GM23338 (cell line): ENCODE results near the gene ROR1. TPM values are rescaled to one million over a fixed set of nuclear protein-coding genes. Genes with fewer than 3 reads are reported as not detected.

ENCODE experiments used
- ATAC-seq: fragments of 200-7000 bp; cut with Tn5 transposase; 3 replicates; pipeline ENCODE4 v1.9.1; 2020
- DNase-seq: peaks from one replicate; pipeline ENCODE4 v3.0.0-alpha.2; 2015; ENCODE audit warnings: low spot score
- H2AFZ ChIP-seq: fragments of 200-600 bp; sonication (generic); 2 replicates; pipeline ENCODE4 v1.8.0; 2016; ENCODE audit warnings: antibody characterized with exemption, mild to moderate bottlenecking, moderate library complexity
- H3F3A ChIP-seq: fragments of 200-600 bp; sonication (generic); replicated peaks from 2 replicates; pipeline ENCODE4 v1.8.0; 2017; ENCODE audit warnings: antibody characterized with exemption, mixed run types, low read depth
- H3K27ac ChIP-seq: fragments of 200-600 bp; sonication (generic); 2 replicates; pipeline ENCODE4 v1.6.1; 2016; ENCODE audit warnings: low read depth
- H3K27me3 ChIP-seq: fragments of 200-600 bp; sonication (generic); 2 replicates; pipeline ENCODE4 v1.8.0; 2016; ENCODE audit warnings: mild to moderate bottlenecking, mixed run types, moderate library complexity; ENCODE audit not compliant: insufficient read depth
- H3K36me3 ChIP-seq: fragments of 200-600 bp; sonication (generic); 2 replicates; pipeline ENCODE4 v1.8.0; 2016; ENCODE audit warnings: mild to moderate bottlenecking; ENCODE audit not compliant: insufficient read depth
- H3K4me1 ChIP-seq: fragments of 200-600 bp; sonication (generic); 2 replicates; pipeline ENCODE4 v1.8.0; 2016; ENCODE audit warnings: mild to moderate bottlenecking, moderate library complexity; ENCODE audit not compliant: insufficient read depth
- H3K4me2 ChIP-seq: fragments of 200-600 bp; sonication (generic); 2 replicates; pipeline ENCODE4 v1.7.1; 2017; ENCODE audit warnings: mixed run types
- H3K4me3 ChIP-seq: fragments of 200-600 bp; sonication (generic); 2 replicates; pipeline ENCODE4 v1.6.1; 2016; ENCODE audit warnings: mixed run types
- H3K79me2 ChIP-seq: fragments of 200-600 bp; sonication (generic); replicated peaks from 2 replicates; pipeline ENCODE4 v1.8.0; 2017; ENCODE audit warnings: mild to moderate bottlenecking; ENCODE audit not compliant: insufficient read depth
- H3K9me2 ChIP-seq: fragments of 200-600 bp; sonication (generic); 2 replicates; pipeline ENCODE4 v1.8.0; 2017; ENCODE audit not compliant: insufficient read depth
- H4K20me1 ChIP-seq: fragments of 200-600 bp; sonication (generic); replicated peaks from 2 replicates; pipeline ENCODE4 v1.8.0; 2017; ENCODE audit warnings: mild to moderate bottlenecking; ENCODE audit not compliant: insufficient read depth
- H3K27ac Mint-ChIP-seq: 2 replicates; pipeline ENCODE4 v1.8.0; 2020; ENCODE audit warnings: inconsistent platforms, mild to moderate bottlenecking, moderate library complexity, mixed read lengths
- H3K27me3 Mint-ChIP-seq: 3 replicates; pipeline ENCODE4 v1.8.0; 2022; ENCODE audit warnings: low read depth, mild to moderate bottlenecking, moderate library complexity, mixed read lengths, inconsistent platforms; ENCODE audit not compliant: insufficient read depth, poor library complexity
- H3K36me3 Mint-ChIP-seq: 3 replicates; pipeline ENCODE4 v1.8.0; 2021; ENCODE audit warnings: low read depth, mild to moderate bottlenecking, inconsistent platforms, moderate library complexity, mixed read lengths
- H3K4me1 Mint-ChIP-seq: 3 replicates; pipeline ENCODE4 v1.8.0; 2020; ENCODE audit warnings: mild to moderate bottlenecking, inconsistent platforms, mixed read lengths
- H3K4me3 Mint-ChIP-seq: 3 replicates; pipeline ENCODE4 v1.8.0; 2021; ENCODE audit warnings: moderate library complexity, mild to moderate bottlenecking, inconsistent platforms, mixed read lengths
- H3K9me3 Mint-ChIP-seq: 3 replicates; pipeline ENCODE4 v1.8.0; 2020; ENCODE audit warnings: moderate library complexity, mild to moderate bottlenecking, inconsistent platforms, mixed read lengths
- CREB1 ChIP-seq: fragments of 250-450 bp; sonication (Bioruptor Pico); IDR thresholded peaks from 2 replicates; pipeline ENCODE4 v1.5.0; 2020; ENCODE audit warnings: low read depth, mild to moderate bottlenecking, moderate library complexity
- EZH2 ChIP-seq: fragments of 200-600 bp; sonication (generic); IDR thresholded peaks from one replicate; pipeline ENCODE4 v1.8.0; 2017; ENCODE audit warnings: antibody characterized with exemption, mild to moderate bottlenecking, low read depth; ENCODE audit not compliant: unreplicated experiment
- EZH2phosphoT487 ChIP-seq: fragments of 200-600 bp; sonication (generic); IDR thresholded peaks from one replicate; pipeline ENCODE4 v1.8.1; 2018; ENCODE audit warnings: antibody characterized with exemption; ENCODE audit not compliant: unreplicated experiment
- JUNB ChIP-seq: IDR thresholded peaks from one replicate; pipeline ENCODE4 v1.6.1; 2016; ENCODE audit warnings: antibody characterized with exemption; ENCODE audit not compliant: unreplicated experiment
- NANOG ChIP-seq: IDR thresholded peaks from 2 replicates; pipeline ENCODE4 v1.6.1; 2016; ENCODE audit warnings: antibody characterized with exemption, borderline replicate concordance
- POLR2AphosphoS5 ChIP-seq: IDR thresholded peaks from 2 replicates; pipeline ENCODE4 v1.6.1; 2016; ENCODE audit warnings: antibody characterized with exemption, low read depth
- STAT1 ChIP-seq: IDR thresholded peaks from one replicate; pipeline ENCODE4 v1.6.1; 2016; ENCODE audit warnings: antibody characterized with exemption; ENCODE audit not compliant: unreplicated experiment
- ZNF114 ChIP-seq: fragments of 250-450 bp; sonication (Bioruptor Pico); IDR thresholded peaks from 2 replicates; pipeline ENCODE4 v1.5.0; 2020; ENCODE audit warnings: mild to moderate bottlenecking, moderate library complexity
- ZNF331 ChIP-seq: fragments of 250-450 bp; sonication (Bioruptor Pico); IDR thresholded peaks from 2 replicates; pipeline ENCODE4 v1.5.0; 2020; ENCODE audit warnings: low read depth, mild to moderate bottlenecking, moderate library complexity
- polyA plus RNA-seq: library from polyadenylated mRNA; unstranded; fragments of >200 nt; fragmentation: Nextera tagmentation; extraction: Ambion mirVana; gene quantifications from 2 replicates; pipeline ENCODE4 v1.2.1, GENCODE V29; 2016
- total RNA-seq: library from RNA; depleted of rRNA; stranded (reverse); fragments of >200 nt; shearing (Covaris generic); gene quantifications from 2 replicates; pipeline ENCODE4 v1.2.3, GENCODE V29; 2014
- TF ChIP-seq, protein P1 (sequence below): IDR thresholded peaks from 2 replicates; pipeline ENCODE4 v1.6.1; 2016; ENCODE audit warnings: antibody characterized with exemption
- TF ChIP-seq, protein P2 (sequence below), 2 experiments: fragments of 200-600 bp in 1 of 2; sonication (generic) in 1 of 2; conservative IDR thresholded peaks; 2 replicates each; pipeline versions ENCODE4 v1.5.1 to v1.6.1; 2016 to 2017; ENCODE audit warnings: antibody characterized with exemption in 2 of 2, low read depth in 2 of 2, mild to moderate bottlenecking in 2 of 2, moderate library complexity in 1 of 2
- TF ChIP-seq, protein P3 (sequence below): fragments of 250-450 bp; sonication (Bioruptor Pico); IDR thresholded peaks from 2 replicates; pipeline ENCODE4 v1.5.0; 2020; ENCODE audit warnings: mild to moderate bottlenecking, moderate library complexity
- TF ChIP-seq, protein P4 (sequence below): IDR thresholded peaks from one replicate; pipeline ENCODE4 v1.6.1; 2018; ENCODE audit warnings: antibody characterized with exemption; ENCODE audit not compliant: unreplicated experiment

ROR1 gene
- total and polyA plus RNA-seq, 2 experiments from 2014 or later: 59.7 to 96.0 TPM

DNA sequence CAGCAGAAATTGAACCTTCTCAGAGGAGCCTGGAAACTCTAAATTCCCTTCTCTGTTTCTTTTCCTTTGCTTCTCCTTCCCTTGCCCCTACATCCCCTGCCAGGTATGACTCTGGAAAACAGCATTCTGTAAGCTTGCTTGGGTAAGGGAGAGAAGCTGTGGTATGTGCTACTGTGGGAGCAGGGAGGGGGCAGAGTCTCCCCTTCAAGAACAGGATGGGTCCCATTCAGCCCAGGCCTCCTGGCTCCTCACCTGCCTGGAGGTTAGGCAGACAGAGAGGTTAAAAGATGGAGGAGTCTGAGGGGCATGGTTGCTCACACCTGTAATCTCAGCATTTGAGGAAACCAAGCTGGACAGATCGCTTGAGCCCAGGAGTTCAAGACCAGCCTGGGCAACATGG is 389.0 kb downstream of the ROR1 start:
- no peaks in the 10 kb centered on the region for H3K9me3 Mint-ChIP-seq
- H3K27ac ChIP-seq: no peak overlapping the region; the same call in 1 of the 2 replicates
- H3K79me2 ChIP-seq: no peaks in the 10 kb centered on the region
- no peaks in the 10 kb centered on the region for H3K27me3 ChIP-seq
- TF ChIP-seq EZH2: no peak
- no peak for TF ChIP-seq ZNF331 (CRISPR knock-in tag)
- TF ChIP-seq, protein P1, sequence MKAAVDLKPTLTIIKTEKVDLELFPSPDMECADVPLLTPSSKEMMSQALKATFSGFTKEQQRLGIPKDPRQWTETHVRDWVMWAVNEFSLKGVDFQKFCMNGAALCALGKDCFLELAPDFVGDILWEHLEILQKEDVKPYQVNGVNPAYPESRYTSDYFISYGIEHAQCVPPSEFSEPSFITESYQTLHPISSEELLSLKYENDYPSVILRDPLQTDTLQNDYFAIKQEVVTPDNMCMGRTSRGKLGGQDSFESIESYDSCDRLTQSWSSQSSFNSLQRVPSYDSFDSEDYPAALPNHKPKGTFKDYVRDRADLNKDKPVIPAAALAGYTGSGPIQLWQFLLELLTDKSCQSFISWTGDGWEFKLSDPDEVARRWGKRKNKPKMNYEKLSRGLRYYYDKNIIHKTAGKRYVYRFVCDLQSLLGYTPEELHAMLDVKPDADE: no peak
- TF ChIP-seq, protein P2, sequence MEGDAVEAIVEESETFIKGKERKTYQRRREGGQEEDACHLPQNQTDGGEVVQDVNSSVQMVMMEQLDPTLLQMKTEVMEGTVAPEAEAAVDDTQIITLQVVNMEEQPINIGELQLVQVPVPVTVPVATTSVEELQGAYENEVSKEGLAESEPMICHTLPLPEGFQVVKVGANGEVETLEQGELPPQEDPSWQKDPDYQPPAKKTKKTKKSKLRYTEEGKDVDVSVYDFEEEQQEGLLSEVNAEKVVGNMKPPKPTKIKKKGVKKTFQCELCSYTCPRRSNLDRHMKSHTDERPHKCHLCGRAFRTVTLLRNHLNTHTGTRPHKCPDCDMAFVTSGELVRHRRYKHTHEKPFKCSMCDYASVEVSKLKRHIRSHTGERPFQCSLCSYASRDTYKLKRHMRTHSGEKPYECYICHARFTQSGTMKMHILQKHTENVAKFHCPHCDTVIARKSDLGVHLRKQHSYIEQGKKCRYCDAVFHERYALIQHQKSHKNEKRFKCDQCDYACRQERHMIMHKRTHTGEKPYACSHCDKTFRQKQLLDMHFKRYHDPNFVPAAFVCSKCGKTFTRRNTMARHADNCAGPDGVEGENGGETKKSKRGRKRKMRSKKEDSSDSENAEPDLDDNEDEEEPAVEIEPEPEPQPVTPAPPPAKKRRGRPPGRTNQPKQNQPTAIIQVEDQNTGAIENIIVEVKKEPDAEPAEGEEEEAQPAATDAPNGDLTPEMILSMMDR (conservative IDR thresholded peaks at IDR 0.05; ENCODE audit: low read depth in 2 of 2): no peak
- TF ChIP-seq, protein P3, sequence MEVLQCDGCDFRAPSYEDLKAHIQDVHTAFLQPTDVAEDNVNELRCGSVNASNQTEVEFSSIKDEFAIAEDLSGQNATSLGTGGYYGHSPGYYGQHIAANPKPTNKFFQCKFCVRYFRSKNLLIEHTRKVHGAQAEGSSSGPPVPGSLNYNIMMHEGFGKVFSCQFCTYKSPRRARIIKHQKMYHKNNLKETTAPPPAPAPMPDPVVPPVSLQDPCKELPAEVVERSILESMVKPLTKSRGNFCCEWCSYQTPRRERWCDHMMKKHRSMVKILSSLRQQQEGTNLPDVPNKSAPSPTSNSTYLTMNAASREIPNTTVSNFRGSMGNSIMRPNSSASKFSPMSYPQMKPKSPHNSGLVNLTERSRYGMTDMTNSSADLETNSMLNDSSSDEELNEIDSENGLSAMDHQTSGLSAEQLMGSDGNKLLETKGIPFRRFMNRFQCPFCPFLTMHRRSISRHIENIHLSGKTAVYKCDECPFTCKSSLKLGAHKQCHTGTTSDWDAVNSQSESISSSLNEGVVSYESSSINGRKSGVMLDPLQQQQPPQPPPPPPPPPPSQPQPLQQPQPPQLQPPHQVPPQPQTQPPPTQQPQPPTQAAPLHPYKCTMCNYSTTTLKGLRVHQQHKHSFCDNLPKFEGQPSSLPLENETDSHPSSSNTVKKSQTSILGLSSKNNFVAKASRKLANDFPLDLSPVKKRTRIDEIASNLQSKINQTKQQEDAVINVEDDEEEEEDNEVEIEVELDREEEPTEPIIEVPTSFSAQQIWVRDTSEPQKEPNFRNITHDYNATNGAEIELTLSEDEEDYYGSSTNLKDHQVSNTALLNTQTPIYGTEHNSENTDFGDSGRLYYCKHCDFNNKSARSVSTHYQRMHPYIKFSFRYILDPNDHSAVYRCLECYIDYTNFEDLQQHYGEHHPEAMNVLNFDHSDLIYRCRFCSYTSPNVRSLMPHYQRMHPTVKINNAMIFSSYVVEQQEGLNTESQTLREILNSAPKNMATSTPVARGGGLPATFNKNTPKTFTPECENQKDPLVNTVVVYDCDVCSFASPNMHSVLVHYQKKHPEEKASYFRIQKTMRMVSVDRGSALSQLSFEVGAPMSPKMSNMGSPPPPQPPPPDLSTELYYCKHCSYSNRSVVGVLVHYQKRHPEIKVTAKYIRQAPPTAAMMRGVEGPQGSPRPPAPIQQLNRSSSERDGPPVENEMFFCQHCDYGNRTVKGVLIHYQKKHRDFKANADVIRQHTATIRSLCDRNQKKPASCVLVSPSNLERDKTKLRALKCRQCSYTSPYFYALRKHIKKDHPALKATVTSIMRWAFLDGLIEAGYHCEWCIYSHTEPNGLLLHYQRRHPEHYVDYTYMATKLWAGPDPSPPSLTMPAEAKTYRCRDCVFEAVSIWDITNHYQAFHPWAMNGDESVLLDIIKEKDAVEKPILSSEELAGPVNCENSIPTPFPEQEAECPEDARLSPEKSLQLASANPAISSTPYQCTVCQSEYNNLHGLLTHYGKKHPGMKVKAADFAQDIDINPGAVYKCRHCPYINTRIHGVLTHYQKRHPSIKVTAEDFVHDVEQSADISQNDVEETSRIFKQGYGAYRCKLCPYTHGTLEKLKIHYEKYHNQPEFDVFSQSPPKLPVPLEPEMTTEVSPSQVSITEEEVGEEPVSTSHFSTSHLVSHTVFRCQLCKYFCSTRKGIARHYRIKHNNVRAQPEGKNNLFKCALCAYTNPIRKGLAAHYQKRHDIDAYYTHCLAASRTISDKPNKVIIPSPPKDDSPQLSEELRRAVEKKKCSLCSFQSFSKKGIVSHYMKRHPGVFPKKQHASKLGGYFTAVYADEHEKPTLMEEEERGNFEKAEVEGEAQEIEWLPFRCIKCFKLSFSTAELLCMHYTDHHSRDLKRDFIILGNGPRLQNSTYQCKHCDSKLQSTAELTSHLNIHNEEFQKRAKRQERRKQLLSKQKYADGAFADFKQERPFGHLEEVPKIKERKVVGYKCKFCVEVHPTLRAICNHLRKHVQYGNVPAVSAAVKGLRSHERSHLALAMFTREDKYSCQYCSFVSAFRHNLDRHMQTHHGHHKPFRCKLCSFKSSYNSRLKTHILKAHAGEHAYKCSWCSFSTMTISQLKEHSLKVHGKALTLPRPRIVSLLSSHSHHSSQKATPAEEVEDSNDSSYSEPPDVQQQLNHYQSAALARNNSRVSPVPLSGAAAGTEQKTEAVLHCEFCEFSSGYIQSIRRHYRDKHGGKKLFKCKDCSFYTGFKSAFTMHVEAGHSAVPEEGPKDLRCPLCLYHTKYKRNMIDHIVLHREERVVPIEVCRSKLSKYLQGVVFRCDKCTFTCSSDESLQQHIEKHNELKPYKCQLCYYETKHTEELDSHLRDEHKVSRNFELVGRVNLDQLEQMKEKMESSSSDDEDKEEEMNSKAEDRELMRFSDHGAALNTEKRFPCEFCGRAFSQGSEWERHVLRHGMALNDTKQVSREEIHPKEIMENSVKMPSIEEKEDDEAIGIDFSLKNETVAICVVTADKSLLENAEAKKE (CRISPR knock-in tag): no peak
- TF ChIP-seq EZH2phosphoT487: no peak
- no peak for TF ChIP-seq CREB1 (CRISPR knock-in tag)
- TF ChIP-seq POLR2AphosphoS5: no peak
- no peak for TF ChIP-seq ZNF114
- TF ChIP-seq NANOG: no peak
- TF ChIP-seq, protein P4, sequence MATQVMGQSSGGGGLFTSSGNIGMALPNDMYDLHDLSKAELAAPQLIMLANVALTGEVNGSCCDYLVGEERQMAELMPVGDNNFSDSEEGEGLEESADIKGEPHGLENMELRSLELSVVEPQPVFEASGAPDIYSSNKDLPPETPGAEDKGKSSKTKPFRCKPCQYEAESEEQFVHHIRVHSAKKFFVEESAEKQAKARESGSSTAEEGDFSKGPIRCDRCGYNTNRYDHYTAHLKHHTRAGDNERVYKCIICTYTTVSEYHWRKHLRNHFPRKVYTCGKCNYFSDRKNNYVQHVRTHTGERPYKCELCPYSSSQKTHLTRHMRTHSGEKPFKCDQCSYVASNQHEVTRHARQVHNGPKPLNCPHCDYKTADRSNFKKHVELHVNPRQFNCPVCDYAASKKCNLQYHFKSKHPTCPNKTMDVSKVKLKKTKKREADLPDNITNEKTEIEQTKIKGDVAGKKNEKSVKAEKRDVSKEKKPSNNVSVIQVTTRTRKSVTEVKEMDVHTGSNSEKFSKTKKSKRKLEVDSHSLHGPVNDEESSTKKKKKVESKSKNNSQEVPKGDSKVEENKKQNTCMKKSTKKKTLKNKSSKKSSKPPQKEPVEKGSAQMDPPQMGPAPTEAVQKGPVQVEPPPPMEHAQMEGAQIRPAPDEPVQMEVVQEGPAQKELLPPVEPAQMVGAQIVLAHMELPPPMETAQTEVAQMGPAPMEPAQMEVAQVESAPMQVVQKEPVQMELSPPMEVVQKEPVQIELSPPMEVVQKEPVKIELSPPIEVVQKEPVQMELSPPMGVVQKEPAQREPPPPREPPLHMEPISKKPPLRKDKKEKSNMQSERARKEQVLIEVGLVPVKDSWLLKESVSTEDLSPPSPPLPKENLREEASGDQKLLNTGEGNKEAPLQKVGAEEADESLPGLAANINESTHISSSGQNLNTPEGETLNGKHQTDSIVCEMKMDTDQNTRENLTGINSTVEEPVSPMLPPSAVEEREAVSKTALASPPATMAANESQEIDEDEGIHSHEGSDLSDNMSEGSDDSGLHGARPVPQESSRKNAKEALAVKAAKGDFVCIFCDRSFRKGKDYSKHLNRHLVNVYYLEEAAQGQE: no peak
- TF ChIP-seq STAT1: no peak
- no peak for TF ChIP-seq JUNB
- no peak overlapping the region for H3K4me2 ChIP-seq
- no peaks in the 10 kb centered on the region for H4K20me1 ChIP-seq
- H3K4me3 ChIP-seq: no peak overlapping the region
- ATAC-seq: peak; percentile 52
- H3K4me1 Mint-ChIP-seq: peaks cover 5% of the 10 kb centered on the region
- no peaks in the 10 kb centered on the region for H3K9me2 ChIP-seq
- H3K36me3 ChIP-seq: peaks cover 23% of the 10 kb centered on the region; the same call in 1 of the 2 replicates
- H3K36me3 Mint-ChIP-seq: peaks cover 54% of the 10 kb centered on the region
- no peak overlapping the region for H2AFZ ChIP-seq
- H3K27me3 Mint-ChIP-seq: peaks cover 4% of the 10 kb centered on the region
- no peaks in the 10 kb centered on the region for H3F3A ChIP-seq
- no peak for DNase-seq
- H3K27ac Mint-ChIP-seq: peak overlapping the region; percentile 23; the same call in 1 of the 2 replicates
- H3K4me3 Mint-ChIP-seq: no peak overlapping the region
- H3K4me1 ChIP-seq: no peaks in the 10 kb centered on the region
